Measurements from ENCODE around the gene DLGAP1. TPM values are rescaled to one million over a fixed set of nuclear protein-coding genes. Genes with fewer than 3 reads are reported as not detected.

The DLGAP1 gene
- total and polyA plus RNA-seq, 2 of the 8 experiments (the other 6 are each of a cell fraction or from before 2014, with no cell fraction given), result 11.8 to 16.9 TPM

DNA sequence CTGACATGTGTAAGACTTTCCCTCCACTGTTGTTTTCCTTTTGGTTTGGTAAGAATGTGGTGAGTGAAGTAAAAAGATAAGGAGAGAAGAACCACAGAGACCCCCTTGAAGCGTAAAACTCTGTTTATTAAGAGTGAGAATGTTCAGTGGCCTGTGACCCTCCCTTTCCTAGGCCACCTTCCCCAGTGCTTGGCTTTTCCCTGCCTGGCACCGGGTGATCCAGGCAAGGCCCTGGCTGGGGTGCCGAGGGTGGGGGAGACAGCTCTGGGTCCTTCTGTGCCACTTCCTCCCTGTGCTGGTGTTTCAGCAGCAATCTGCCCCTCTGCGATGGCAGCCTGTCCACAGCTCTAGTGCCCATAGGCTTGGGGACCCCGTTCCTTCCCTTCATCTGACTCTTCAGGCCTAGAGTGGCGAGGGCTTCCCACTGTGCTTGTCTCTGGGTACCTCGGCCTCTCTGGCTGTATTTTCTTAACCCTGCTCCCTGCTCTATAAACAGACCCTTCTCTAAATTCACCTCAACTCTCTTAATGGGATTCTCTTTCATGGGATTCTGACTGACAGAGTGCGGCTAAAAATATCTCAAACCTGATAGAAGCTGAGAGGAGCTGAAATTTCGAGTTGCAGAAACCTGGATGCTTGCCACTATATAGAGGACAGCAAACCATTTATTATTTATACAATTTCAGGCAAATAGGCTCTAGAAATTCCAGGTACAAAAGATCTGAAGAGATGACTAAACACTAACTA is 461.0 kb downstream of the DLGAP1 start:
- H2BK5ac ChIP-seq (ENCODE audit: low read depth, low read length), result no peak overlapping the region
- H4K5ac ChIP-seq (ENCODE audit: insufficient read length, low read depth, low read length), result no peak overlapping the region
- H3K4me2 ChIP-seq (ENCODE audit: insufficient read depth in 1 of 2, low read depth in 2 of 2, low read length in 2 of 2), result no peak overlapping the region
- no peak overlapping the region for H3K18ac ChIP-seq (ENCODE audit: extremely low read depth, low read length)
- 92% methylated on average over 9 of the region's 9 CpGs; no CpG with 5 or more reads in 1 of the 2 experiments for WGBS, 2 experiments (ENCODE audit: extremely low coverage in 1 of 2, insufficient coverage in 1 of 2, insufficient read length in 1 of 2, insufficient replicate concordance in 2 of 2, low coverage in 1 of 2, low lambda C conversion rate in 2 of 2, missing lambda C conversion rate in 1 of 2)
- H3K56ac ChIP-seq (replicated peaks; ENCODE audit: insufficient read length, low read depth, low read length), result no peak overlapping the region
- no peak for DNase-seq (ENCODE audit: low read depth in 1 of 2, low spot score in 2 of 2)
- H4K8ac ChIP-seq (ENCODE audit: extremely low read depth, insufficient read depth, low read length), result no peak overlapping the region; the same call in 1 of the 2 replicates
- H2BK20ac ChIP-seq (ENCODE audit: low read length), result no peak overlapping the region
- H3K79me2 ChIP-seq (ENCODE audit: control insufficient read depth in 1 of 2, insufficient read depth in 2 of 2, low read length in 2 of 2), result no peaks in the 10 kb centered on the region
- no peaks in the 10 kb centered on the region for H4K20me1 ChIP-seq (replicated peaks in 1 of 2; ENCODE audit: control insufficient read depth in 1 of 2, insufficient read depth in 2 of 2, low read length in 2 of 2)
- CTCF ChIA-PET (ENCODE audit: partially characterized antibody), result interaction anchor here (0.6 to 3.0 kb wide), 24 partner anchors 9 to 1751 kb away, joined by 3 to 27 read pairs (median 4); no protein-coding TSS in a partner anchor
- H3K36me3 ChIP-seq (ENCODE audit: control insufficient read depth in 2 of 4, insufficient read depth in 4 of 4, low read length in 3 of 4), result no peaks in the 10 kb centered on the region; a peak in 2 of 8 replicates
- H2AK5ac ChIP-seq (ENCODE audit: low read depth, low read length), result no peak overlapping the region
- no peak overlapping the region for H3K27ac ChIP-seq (ENCODE audit: low read depth, low read length)
- no peak overlapping the region for H2BK120ac ChIP-seq (replicated peaks; ENCODE audit: low read depth, low read length)
- H3K4me1 ChIP-seq (replicated peaks in 1 of 4; ENCODE audit: control insufficient read depth in 3 of 4, insufficient read depth in 4 of 4, low read length in 3 of 4), result peaks cover 0 to 7% (median 3%) of the 10 kb centered on the region in 4 experiments; a peak in 4 of 7 replicates
- H3K4ac ChIP-seq (replicated peaks; ENCODE audit: insufficient read length, low read depth, low read length), result no peak overlapping the region
- H3K9me3 ChIP-seq (ENCODE audit: insufficient read depth in 2 of 2, low read depth in 1 of 2, low read length in 1 of 2), result 0 out of 4 replicates have a peak, but pooled peaks cover 0 to 2% of the 10 kb centered on the region in 2 experiments
- no peak for FAIRE-seq
- no peaks in the 10 kb centered on the region for H3K27me3 ChIP-seq (replicated peaks in 1 of 4; ENCODE audit: control insufficient read depth in 3 of 4, extremely low read depth in 1 of 4, insufficient read depth in 3 of 4, low read length in 3 of 4)
- POLR2A ChIA-PET (ENCODE audit: partially characterized antibody), result interaction anchor here (0.8 kb wide), 1 partner anchor 107 kb away, joined by 3 read pairs; no protein-coding TSS in a partner anchor
- no peak overlapping the region for H2AFZ ChIP-seq (ENCODE audit: low read length)
- H3K23ac ChIP-seq (ENCODE audit: insufficient read length), result no peak overlapping the region
- no peak overlapping the region for H4K91ac ChIP-seq (replicated peaks; ENCODE audit: insufficient read length, low read length)
- H3K9ac ChIP-seq (replicated peaks in 1 of 4; ENCODE audit: extremely low read depth in 1 of 4, low read depth in 3 of 4, low read length in 3 of 4), result no peak overlapping the region
- no peak overlapping the region for H3K4me3 ChIP-seq (ENCODE audit: extremely low read depth in 1 of 4, insufficient read depth in 2 of 4, low read depth in 3 of 4, low read length in 4 of 4)
- H3K79me1 ChIP-seq (ENCODE audit: low read depth, low read length), result no peaks in the 10 kb centered on the region
- no peaks in the 10 kb centered on the region for H3K23me2 ChIP-seq (ENCODE audit: low read depth, low read length)
- H3K14ac ChIP-seq (ENCODE audit: insufficient read length), result no peak overlapping the region
- no peak overlapping the region for H2BK15ac ChIP-seq (ENCODE audit: low read length)
- no peak overlapping the region for H2BK12ac ChIP-seq (ENCODE audit: low read depth, low read length)
- TF ChIP-seq RAD21 (IDR thresholded peaks at IDR 0.05 in 1 of 2, conservative IDR thresholded peaks at IDR 0.05 in 1 of 2; ENCODE audit: low read depth in 2 of 2, low read length in 2 of 2), result no peak
- TF ChIP-seq SIN3A (conservative IDR thresholded peaks at IDR 0.05 in 1 of 2, IDR thresholded peaks at IDR 0.05 in 1 of 2; ENCODE audit: low read depth in 1 of 2, low read length in 2 of 2), result no peak
- no peak for TF ChIP-seq ASH2L (IDR thresholded peaks at IDR 0.05; ENCODE audit: low read length)
- TF ChIP-seq PHF8 (conservative IDR thresholded peaks at IDR 0.05; ENCODE audit: low read depth, low read length), result no peak
